ENCODE results near the gene CDH2. TPM values are rescaled to one million over a fixed set of nuclear protein-coding genes. Genes with fewer than 3 reads are reported as not detected.

CDH2 gene
- total RNA-seq, 1 donor from 2014 or later = 87.2 TPM

DNA sequence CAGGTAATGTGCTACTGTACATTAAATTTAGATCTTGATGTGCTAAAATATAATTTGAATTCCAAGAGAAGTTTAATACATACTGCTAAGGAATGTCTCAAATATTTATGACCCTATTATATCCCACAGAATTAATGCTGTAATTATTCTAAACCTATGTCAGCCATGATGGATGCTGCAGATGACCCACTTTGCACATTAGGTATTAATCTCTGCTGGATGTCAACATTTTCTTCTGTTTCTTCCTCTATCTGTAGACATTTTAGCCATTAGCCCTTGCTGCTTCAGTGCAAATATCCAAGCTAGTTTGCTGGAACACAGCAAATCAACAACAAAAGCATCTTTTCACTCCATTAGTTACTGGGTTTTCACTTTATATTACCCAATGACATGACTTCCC, 164.6 kb downstream of the CDH2 start:
- Mint-ChIP-seq H3K4me3 (ENCODE audit: unreplicated experiment) (no peak overlapping the region), H3K27ac (ENCODE audit: unreplicated experiment) (peak overlapping the region; percentile 27), H3K36me3 (ENCODE audit: unreplicated experiment) (peaks cover 6% of the 10 kb centered on the region), H3K27me3 (ENCODE audit: unreplicated experiment) (no peaks in the 10 kb centered on the region), H3K9me3 (ENCODE audit: unreplicated experiment) (no peaks in the 10 kb centered on the region), H3K4me1 (ENCODE audit: unreplicated experiment) (peaks cover 34% of the 10 kb centered on the region)
- DNase-seq (ENCODE audit: extremely low spot score, unreplicated experiment) = no peak
- TF ChIP-seq, protein P1, sequence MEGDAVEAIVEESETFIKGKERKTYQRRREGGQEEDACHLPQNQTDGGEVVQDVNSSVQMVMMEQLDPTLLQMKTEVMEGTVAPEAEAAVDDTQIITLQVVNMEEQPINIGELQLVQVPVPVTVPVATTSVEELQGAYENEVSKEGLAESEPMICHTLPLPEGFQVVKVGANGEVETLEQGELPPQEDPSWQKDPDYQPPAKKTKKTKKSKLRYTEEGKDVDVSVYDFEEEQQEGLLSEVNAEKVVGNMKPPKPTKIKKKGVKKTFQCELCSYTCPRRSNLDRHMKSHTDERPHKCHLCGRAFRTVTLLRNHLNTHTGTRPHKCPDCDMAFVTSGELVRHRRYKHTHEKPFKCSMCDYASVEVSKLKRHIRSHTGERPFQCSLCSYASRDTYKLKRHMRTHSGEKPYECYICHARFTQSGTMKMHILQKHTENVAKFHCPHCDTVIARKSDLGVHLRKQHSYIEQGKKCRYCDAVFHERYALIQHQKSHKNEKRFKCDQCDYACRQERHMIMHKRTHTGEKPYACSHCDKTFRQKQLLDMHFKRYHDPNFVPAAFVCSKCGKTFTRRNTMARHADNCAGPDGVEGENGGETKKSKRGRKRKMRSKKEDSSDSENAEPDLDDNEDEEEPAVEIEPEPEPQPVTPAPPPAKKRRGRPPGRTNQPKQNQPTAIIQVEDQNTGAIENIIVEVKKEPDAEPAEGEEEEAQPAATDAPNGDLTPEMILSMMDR (IDR thresholded peaks at IDR 0.05) = no peak

DNA sequence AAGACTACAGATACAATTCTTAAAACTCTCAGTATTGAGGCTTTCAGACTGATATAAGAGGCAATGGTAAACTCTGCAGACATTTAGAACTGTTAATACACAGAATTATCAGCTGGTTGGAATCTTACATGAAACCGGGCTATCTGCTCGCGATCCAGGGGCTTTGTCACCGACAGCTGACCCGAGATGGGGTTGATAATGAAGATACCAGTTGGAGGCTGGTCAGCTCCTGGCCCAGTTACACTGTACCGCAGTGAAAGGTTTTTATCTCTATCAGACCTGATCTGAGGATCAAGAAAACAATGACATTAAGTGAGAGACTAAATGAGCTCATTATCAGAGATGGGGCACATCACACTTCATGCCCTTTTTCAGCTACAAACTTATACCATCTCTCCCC, 167.3 kb downstream of the CDH2 start:
- Mint-ChIP-seq H3K4me3 (ENCODE audit: unreplicated experiment) (no peak overlapping the region), H3K27me3 (ENCODE audit: unreplicated experiment) (no peaks in the 10 kb centered on the region), H3K9me3 (ENCODE audit: unreplicated experiment) (no peaks in the 10 kb centered on the region), H3K4me1 (ENCODE audit: unreplicated experiment) (peaks cover 44% of the 10 kb centered on the region), H3K36me3 (ENCODE audit: unreplicated experiment) (peaks cover 7% of the 10 kb centered on the region), H3K27ac (ENCODE audit: unreplicated experiment) (no peak overlapping the region)
- DNase-seq (ENCODE audit: extremely low spot score, unreplicated experiment) = no peak
- TF ChIP-seq, protein P1 (IDR thresholded peaks at IDR 0.05) = no peak

DNA sequence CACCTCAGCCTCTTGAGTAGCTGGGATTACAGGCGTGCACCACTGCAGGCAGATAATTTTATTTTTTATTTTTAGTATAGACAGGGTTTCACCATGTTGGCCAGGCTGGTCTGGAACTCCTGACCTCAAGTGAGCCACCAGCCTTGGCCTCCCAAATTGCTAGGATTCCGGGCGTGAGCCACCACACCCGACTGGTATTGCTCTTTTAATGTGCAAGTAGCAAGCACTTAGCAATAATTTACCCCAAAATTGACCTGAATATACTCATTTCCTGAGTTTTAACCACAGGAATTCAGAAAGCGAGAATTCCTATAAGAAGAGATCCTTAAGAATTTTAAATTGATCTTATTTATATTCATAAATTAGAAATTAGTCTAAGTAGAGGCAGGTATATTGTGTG, 169.1 kb downstream of the CDH2 start:
- H3K4me3 Mint-ChIP-seq (ENCODE audit: unreplicated experiment) = no peak overlapping the region
- no peak overlapping the region for H3K27ac Mint-ChIP-seq (ENCODE audit: unreplicated experiment)
- peaks cover 7% of the 10 kb centered on the region for H3K36me3 Mint-ChIP-seq (ENCODE audit: unreplicated experiment)
- no peak for DNase-seq (ENCODE audit: extremely low spot score, unreplicated experiment)
- no peaks in the 10 kb centered on the region for H3K27me3 Mint-ChIP-seq (ENCODE audit: unreplicated experiment)
- H3K4me1 Mint-ChIP-seq (ENCODE audit: unreplicated experiment) = peaks cover 51% of the 10 kb centered on the region
- TF ChIP-seq, protein P1 (IDR thresholded peaks at IDR 0.05) = no peak
- H3K9me3 Mint-ChIP-seq (ENCODE audit: unreplicated experiment) = no peaks in the 10 kb centered on the region

DNA sequence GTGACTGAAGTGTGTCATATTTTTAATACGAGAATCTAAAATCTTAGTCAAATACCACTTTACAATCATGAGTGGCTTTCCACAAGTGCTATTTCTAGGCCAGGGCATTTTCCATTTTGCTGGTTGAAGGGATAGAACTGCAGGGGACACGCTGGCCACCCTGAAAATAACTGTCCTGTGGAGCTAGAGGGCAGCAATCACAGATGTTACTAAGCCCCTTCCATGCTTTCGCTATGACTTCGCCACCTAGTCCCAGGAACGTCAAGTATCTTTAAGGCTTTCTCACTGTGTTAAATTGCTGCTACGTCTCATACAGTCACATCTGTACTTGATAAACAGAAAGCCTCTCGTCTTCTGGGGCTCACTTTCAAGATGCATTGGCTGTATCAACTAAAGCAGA, 171.8 kb downstream of the CDH2 start:
- Mint-ChIP-seq H3K27me3 (ENCODE audit: unreplicated experiment) (no peaks in the 10 kb centered on the region), H3K27ac (ENCODE audit: unreplicated experiment) (peak overlapping the region; percentile 71), H3K4me1 (ENCODE audit: unreplicated experiment) (peaks cover 38% of the 10 kb centered on the region)

DNA sequence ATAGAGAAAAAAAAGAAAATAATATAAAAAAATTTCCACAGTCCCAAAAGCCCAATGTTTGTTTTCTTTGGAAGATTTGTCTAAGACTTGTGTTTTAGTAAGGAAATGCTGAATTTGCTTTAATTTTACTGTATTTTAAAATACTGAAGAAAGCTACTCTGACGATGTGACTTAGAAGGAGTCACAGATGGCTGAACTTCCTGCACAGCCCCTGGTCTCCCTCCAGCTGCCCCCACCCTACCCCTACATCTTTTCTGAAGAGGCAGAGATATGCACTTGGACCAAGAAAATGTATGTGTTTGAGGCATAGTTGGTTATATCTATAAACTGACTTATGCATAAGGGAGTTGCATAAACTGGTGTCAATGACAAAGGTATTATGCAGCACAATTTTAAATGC, 172.3 kb downstream of the CDH2 start:
- Mint-ChIP-seq H3K27ac (ENCODE audit: unreplicated experiment) (peak overlapping the region; percentile 71), H3K27me3 (ENCODE audit: unreplicated experiment) (no peaks in the 10 kb centered on the region), H3K4me3 (ENCODE audit: unreplicated experiment) (no peak overlapping the region), H3K4me1 (ENCODE audit: unreplicated experiment) (peaks cover 38% of the 10 kb centered on the region), H3K9me3 (ENCODE audit: unreplicated experiment) (no peaks in the 10 kb centered on the region), H3K36me3 (ENCODE audit: unreplicated experiment) (peaks cover 16% of the 10 kb centered on the region)
- DNase-seq (ENCODE audit: extremely low spot score, unreplicated experiment) = no peak
- TF ChIP-seq, protein P1 (IDR thresholded peaks at IDR 0.05) = no peak

More for the DNA sequence above, 171.8 kb downstream of the CDH2 start:
- H3K36me3 Mint-ChIP-seq (ENCODE audit: unreplicated experiment) = peaks cover 16% of the 10 kb centered on the region
- DNase-seq (ENCODE audit: extremely low spot score, unreplicated experiment) = no peak
- no peak overlapping the region for H3K4me3 Mint-ChIP-seq (ENCODE audit: unreplicated experiment)
- TF ChIP-seq, protein P1 (IDR thresholded peaks at IDR 0.05) = no peak
- no peaks in the 10 kb centered on the region for H3K9me3 Mint-ChIP-seq (ENCODE audit: unreplicated experiment)
